NT2/D1 (cell line): ENCODE results near the gene AGPAT3.

Source experiments
- DNase-seq: peaks from one replicate; pipeline ENCODE4 v3.0.0-alpha.2; 2011; ENCODE audit warnings: low read depth, low spot score
- H3K27me3 ChIP-seq: 2 replicates; pipeline ENCODE4 v1.6.0; 2011; ENCODE audit warnings: mild to moderate bottlenecking; ENCODE audit not compliant: insufficient read length, insufficient read depth
- H3K36me3 ChIP-seq: 2 replicates; pipeline ENCODE4 v1.6.1; 2011; ENCODE audit warnings: mild to moderate bottlenecking, low read length, mixed read lengths; ENCODE audit not compliant: insufficient read depth, insufficient read length
- H3K4me1 ChIP-seq: 2 replicates; pipeline ENCODE4 v1.5.1; 2011; ENCODE audit not compliant: insufficient read depth, insufficient read length
- H3K4me3 ChIP-seq: 2 replicates; pipeline ENCODE4 v1.5.1; 2011; ENCODE audit warnings: low read depth; ENCODE audit not compliant: insufficient read length
- H3K9ac ChIP-seq: 2 replicates; pipeline ENCODE4 v1.6.0; 2011; ENCODE audit warnings: low read depth; ENCODE audit not compliant: insufficient read length
- H3K9me3 ChIP-seq: 2 replicates; pipeline ENCODE4 v1.5.1; 2011; ENCODE audit warnings: mild to moderate bottlenecking, low read length; ENCODE audit not compliant: insufficient read depth
- SUZ12 ChIP-seq: IDR thresholded peaks from 2 replicates; pipeline ENCODE4 v1.6.1; 2011; ENCODE audit not compliant: insufficient read length, insufficient read depth; ENCODE audit errors: extremely low read depth
- YY1 ChIP-seq: IDR thresholded peaks from 2 replicates; pipeline ENCODE4 v1.6.1; 2011; ENCODE audit not compliant: insufficient read length, insufficient read depth
- ZNF274 ChIP-seq: IDR thresholded peaks from 2 replicates; pipeline ENCODE4 v1.6.1; 2011; ENCODE audit warnings: mild to moderate bottlenecking, low read depth, low read length

The AGPAT3 gene

GRCh38 chr21:44005593-44005992 lies 140.6 kb downstream of the AGPAT3 start:
- Histone ChIP-seq H3K4me1 (peaks cover 9% of the 10 kb centered on the region), H3K9ac (peak overlapping the region; percentile 18), H3K27me3 (no peaks in the 10 kb centered on the region), H3K9me3 (no peaks in the 10 kb centered on the region), H3K4me3 (no peak overlapping the region), H3K36me3 (no peaks in the 10 kb centered on the region)
- TF ChIP-seq ZNF274 = no peak
- TF ChIP-seq SUZ12 = no peak
- TF ChIP-seq YY1 = no peak
- no peak for DNase-seq

DNA sequence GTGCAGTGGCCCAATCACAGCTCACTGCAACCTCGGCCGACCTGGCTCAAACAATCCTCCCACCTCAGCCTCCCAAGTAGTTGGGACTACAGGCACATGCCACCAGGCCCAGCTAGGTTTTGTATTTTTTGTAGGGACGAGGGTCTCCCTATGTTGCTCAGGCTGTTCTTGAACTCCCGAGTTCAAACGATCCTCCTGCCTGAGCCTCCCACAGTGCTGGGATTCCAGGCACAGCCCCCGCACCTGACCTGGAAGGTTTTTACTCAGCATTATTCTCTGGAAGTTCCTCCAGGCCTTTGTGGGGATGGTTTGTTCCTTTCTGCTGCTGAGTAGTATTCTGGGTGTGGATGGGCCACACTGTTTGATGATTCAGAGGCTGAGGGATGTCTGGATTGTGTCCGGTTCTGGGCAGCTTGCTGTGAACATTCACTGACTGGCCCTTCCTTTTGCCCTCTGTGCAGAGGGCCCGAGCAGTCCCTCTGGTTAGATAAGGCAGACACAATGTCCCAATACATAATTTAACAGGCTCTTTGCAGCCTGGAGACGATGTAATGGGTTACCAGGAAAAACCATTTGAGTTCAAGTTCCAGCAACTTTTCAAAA lies 141.1 kb downstream of the AGPAT3 start:
- no peak for DNase-seq
- Histone ChIP-seq H3K27me3 (no peaks in the 10 kb centered on the region), H3K4me3 (no peak overlapping the region), H3K36me3 (no peaks in the 10 kb centered on the region), H3K4me1 (peaks cover 12% of the 10 kb centered on the region), H3K9ac (peak overlapping the region; percentile 18), H3K9me3 (no peaks in the 10 kb centered on the region)
- TF ChIP-seq SUZ12 (no peak), YY1 (no peak), ZNF274 (no peak)

DNA sequence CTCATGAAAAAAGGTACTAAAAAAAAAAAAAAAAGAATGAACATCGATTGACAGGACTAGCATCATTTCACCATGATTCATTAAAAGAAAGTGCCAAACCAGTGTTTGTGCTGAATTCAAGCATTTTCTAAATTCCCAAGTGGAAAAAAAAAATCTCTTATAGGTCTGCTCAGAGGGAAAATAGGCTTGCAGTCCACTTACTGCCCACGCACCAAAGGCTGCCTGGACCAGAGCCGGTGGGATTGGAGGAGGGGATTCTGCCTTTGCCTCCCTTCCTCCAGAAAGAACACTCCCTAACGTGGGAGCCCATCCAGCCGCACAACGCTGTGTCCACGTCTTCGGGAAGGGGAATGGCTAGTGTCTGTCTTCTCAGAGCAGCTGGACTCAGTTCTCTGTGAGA lies 141.6 kb downstream of the AGPAT3 start:
- Histone ChIP-seq H3K27me3 (no peaks in the 10 kb centered on the region), H3K9me3 (no peaks in the 10 kb centered on the region), H3K9ac (no peak overlapping the region), H3K4me1 (peaks cover 14% of the 10 kb centered on the region), H3K36me3 (no peaks in the 10 kb centered on the region), H3K4me3 (no peak overlapping the region)
- TF ChIP-seq ZNF274 (no peak), SUZ12 (no peak), YY1 (no peak)
- DNase-seq = no peak

- Histone ChIP-seq H3K9me3 (no peaks in the 10 kb centered on the region), H3K36me3 (no peaks in the 10 kb centered on the region), H3K9ac (peak overlapping the region; percentile 97), H3K4me1 (peaks cover 18% of the 10 kb centered on the region), H3K27me3 (no peaks in the 10 kb centered on the region), H3K4me3 (no peak overlapping the region)
- no peak for TF ChIP-seq YY1
- TF ChIP-seq ZNF274 = no peak
- no peak for TF ChIP-seq SUZ12
- DNase-seq = no peak
Measured at GRCh38 chr21:44010429-44010828, 145.4 kb downstream of the AGPAT3 start.

DNA sequence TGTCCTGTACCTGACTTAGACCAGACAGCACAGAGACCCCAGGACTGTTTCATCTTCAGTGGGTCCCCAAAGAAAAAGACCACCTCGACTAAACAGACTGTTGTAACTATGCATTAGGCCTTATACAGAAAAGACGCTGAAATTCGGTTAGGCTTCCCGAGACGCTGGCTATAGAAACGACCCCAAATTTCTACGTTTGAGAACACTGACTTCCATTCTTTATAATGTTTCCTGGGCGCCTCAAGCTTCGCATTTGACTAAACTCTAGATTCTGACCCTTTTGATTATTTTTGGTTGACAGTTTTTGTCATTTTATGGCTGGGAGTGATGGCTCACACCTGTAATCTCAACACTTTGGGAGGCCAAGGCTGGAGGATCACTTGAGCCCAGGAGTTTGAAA lies 146.1 kb downstream of the AGPAT3 start:
- Histone ChIP-seq H3K4me3 (peak overlapping the region; percentile 91), H3K4me1 (peaks cover 18% of the 10 kb centered on the region), H3K9me3 (no peaks in the 10 kb centered on the region), H3K36me3 (no peaks in the 10 kb centered on the region), H3K9ac (peak overlapping the region; percentile 97), H3K27me3 (no peaks in the 10 kb centered on the region)
- TF ChIP-seq ZNF274 (no peak), YY1 (no peak), SUZ12 (no peak)
- DNase-seq = no peak

GRCh38 chr21:44011579-44012473 lies 146.8 kb downstream of the AGPAT3 start, which contains the start of gene TRAPPC10:
TRAPPC10 (plus strand) TSS chr21:44012309; CDS start chr21:44012494, 185 bp downstream.
- no peaks in the 10 kb centered on the region for H3K27me3 ChIP-seq
- H3K9me3 ChIP-seq = no peaks in the 10 kb centered on the region
- peak; percentile 82 for DNase-seq
- TF ChIP-seq ZNF274 (no peak), SUZ12 (no peak), YY1 (no peak)
- H3K36me3 ChIP-seq = no peaks in the 10 kb centered on the region
- peak within 1 kb of the TSS; percentile 91 for H3K4me3 ChIP-seq
- H3K4me1 ChIP-seq = peaks cover 15% of the 10 kb centered on the region
- H3K9ac ChIP-seq = peak within 1 kb of the TSS; percentile 97

- H3K4me3 ChIP-seq = peak overlapping the region; percentile 91
- H3K4me1 ChIP-seq = peaks cover 15% of the 10 kb centered on the region
Measured at GRCh38 chr21:44012474-44013379, 147.7 kb downstream of the AGPAT3 start.

More at GRCh38 chr21:44012474-44013379, 147.7 kb downstream of the AGPAT3 start:
- Histone ChIP-seq H3K27me3 (no peaks in the 10 kb centered on the region), H3K9me3 (no peaks in the 10 kb centered on the region), H3K36me3 (no peaks in the 10 kb centered on the region), H3K9ac (peak overlapping the region; percentile 97)
- DNase-seq = peak; percentile 80
- TF ChIP-seq ZNF274 = no peak
- no peak for TF ChIP-seq SUZ12
- TF ChIP-seq YY1 = no peak
